ENCODE measurements around the gene VPS45. TPM values are rescaled to one million over a fixed set of nuclear protein-coding genes. Genes with fewer than 3 reads are reported as not detected.
A peak's percentile ranks its signal among the peaks of the same experiment; 100 is the strongest.

The VPS45 gene
- total and polyA plus RNA-seq, 7 experiments from 2014 or later: 20.3 to 37.7 (median 27.0) TPM

DNA sequence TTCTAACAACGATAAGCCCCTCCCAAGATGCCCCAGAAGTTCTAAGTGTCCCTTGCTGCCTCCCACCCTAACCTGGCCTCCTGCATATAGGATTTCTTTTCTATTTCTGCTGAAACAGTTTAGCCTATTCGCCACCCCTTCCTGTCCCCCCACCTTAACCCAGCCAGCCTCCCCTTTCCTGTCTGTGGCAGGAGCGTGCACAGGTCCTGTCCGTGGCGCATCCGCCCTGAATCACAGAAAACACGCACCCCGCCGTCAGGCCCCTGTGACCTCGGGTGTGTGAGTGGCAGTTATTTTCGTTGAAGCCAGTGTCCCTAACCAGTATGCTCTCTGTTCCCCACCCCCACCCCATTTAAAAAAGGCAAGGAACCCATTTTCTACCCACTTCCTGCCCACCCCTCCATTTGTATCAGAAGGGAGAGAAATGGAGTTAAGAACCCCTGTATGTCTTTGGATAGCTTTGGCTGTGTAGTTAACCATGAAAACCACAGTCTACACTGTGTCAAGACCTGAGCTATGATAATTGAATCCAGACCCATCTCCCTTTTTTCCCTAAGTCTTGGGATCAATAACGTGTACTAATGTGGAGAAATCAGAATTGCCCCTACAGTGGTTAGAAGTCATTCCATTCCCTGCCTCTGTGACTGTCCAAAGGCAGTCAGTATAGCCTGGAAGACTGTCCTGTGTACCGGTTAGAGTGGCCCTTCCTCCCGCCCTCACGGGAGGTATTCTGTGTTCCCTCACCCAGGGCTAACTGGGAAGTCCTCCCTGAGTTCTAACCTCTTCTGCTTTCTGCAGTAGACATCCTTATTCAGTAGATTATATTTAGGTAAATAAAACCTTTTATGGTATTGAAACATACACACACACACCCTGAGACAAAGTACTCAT is 84.0 kb downstream of the VPS45 start:
- ChIA-PET POLR2A (interaction anchor here (0.6 to 6.4 kb wide), 19 partner anchors 11 to 967 kb away, joined by 3 to 82 read pairs (median 5); partner anchors contain the start of genes ANP32E, CIART, CTXND2 and OTUD7B), CTCF (interaction anchor here (0.6 to 3.0 kb wide), 5 partner anchors 10 to 78 kb away, joined by 3 to 15 read pairs (median 4); no protein-coding TSS in a partner anchor)
- peak overlapping the region; percentile 87 to 99 (median 97) for H3K27ac Mint-ChIP-seq
- Histone ChIP-seq H3K4me1 (ENCODE audit: control insufficient read depth in 2 of 2, insufficient read depth in 2 of 2, low read length in 2 of 2) (peaks cover 21 to 32% of the 10 kb centered on the region in 2 donors), H3K27ac (ENCODE audit: low read depth, low read length) (peak overlapping the region; percentile 77), H3K9me3 (ENCODE audit: control insufficient read depth in 2 of 3, low read length in 3 of 3) (no peaks in the 10 kb centered on the region), H3K27me3 (ENCODE audit: control insufficient read depth in 2 of 2, insufficient read depth in 2 of 2, low read length in 2 of 2) (no peaks in the 10 kb centered on the region), H3K36me3 (ENCODE audit: control insufficient read depth in 2 of 3, insufficient read depth in 3 of 3, low read length in 3 of 3) (peaks cover 0 to 31% (median 5%) of the 10 kb centered on the region in 3 experiments), H3K4me3 (ENCODE audit: low read length) (peak overlapping the region; percentile 89)
- peaks cover 40 to 83% (median 76%) of the 10 kb centered on the region in 7 donors for H3K4me1 Mint-ChIP-seq
- H3K36me3 Mint-ChIP-seq: peaks cover 0 to 45% (median 28%) of the 10 kb centered on the region in 5 donors
- ATAC-seq (peak; percentile 63), DNase-seq (peak in 8 of 9 donors; percentile 41 to 79 (median 73))
- H3K4me3 Mint-ChIP-seq: peak overlapping the region; percentile 87 to 99 (median 96)
- H3K9me3 Mint-ChIP-seq: peaks cover 0 to 2% (median 0%) of the 10 kb centered on the region in 11 donors
- intact Hi-C loops (cut with micrococcal nuclease): loop anchor here (1.0 to 2.0 kb wide), 5 partner anchors 13 to 213 kb away; partner anchors contain the start of gene RPRD2 (in 1 of the 2)
- peaks cover 0 to 25% (median 0%) of the 10 kb centered on the region in 5 donors for H3K27me3 Mint-ChIP-seq

DNA sequence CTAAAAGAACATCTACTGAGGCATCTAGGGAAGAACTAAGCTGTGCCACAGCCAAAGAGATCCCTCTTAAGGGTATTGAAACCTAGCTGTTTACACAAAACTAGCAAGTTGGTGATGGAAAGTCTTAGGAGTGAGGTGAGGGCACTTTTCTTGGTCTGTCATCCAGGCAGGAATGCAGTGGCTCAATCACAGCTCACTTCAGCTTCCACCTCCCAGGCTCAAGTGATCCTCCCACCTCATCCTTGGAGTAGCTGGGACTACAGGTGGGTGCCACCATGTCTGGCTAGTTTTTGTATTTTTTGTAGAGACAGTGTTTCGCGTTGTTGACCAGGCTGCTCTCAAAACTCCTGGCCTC is 84.6 kb downstream of the VPS45 start:
- ATAC-seq (no peak), DNase-seq (no peak)
- Mint-ChIP-seq H3K4me3 (peak overlapping the region; percentile 87 to 99 (median 96)), H3K27ac (peak overlapping the region; percentile 87 to 99 (median 97)), H3K27me3 (peaks cover 0 to 19% (median 0%) of the 10 kb centered on the region in 5 donors), H3K9me3 (peaks cover 0 to 2% (median 0%) of the 10 kb centered on the region in 11 donors), H3K4me1 (peaks cover 33 to 83% (median 76%) of the 10 kb centered on the region in 7 donors), H3K36me3 (peaks cover 0 to 45% (median 33%) of the 10 kb centered on the region in 5 donors)
- peaks cover 0 to 37% (median 7%) of the 10 kb centered on the region in 3 experiments for H3K36me3 ChIP-seq (ENCODE audit: control insufficient read depth in 2 of 3, insufficient read depth in 3 of 3, low read length in 3 of 3)
- peak overlapping the region; percentile 77 for H3K27ac ChIP-seq (ENCODE audit: low read depth, low read length)
- ChIA-PET POLR2A (interaction anchor here (0.6 to 6.4 kb wide), 15 partner anchors 11 to 966 kb away, joined by 3 to 82 read pairs (median 5); partner anchors contain the start of genes CIART, CTXND2, OTUD7B and VPS45), CTCF (interaction anchor here (1.1 to 3.0 kb wide), 4 partner anchors 9 to 79 kb away, joined by 3 to 15 read pairs (median 8); no protein-coding TSS in a partner anchor)
- intact Hi-C loops (cut with micrococcal nuclease): no loop called here
- H3K4me3 ChIP-seq (ENCODE audit: low read length): peak overlapping the region; percentile 89
- no peaks in the 10 kb centered on the region for H3K27me3 ChIP-seq (ENCODE audit: control insufficient read depth in 2 of 2, insufficient read depth in 2 of 2, low read length in 2 of 2)
- H3K4me1 ChIP-seq (ENCODE audit: control insufficient read depth in 2 of 2, insufficient read depth in 2 of 2, low read length in 2 of 2): peaks cover 21 to 28% of the 10 kb centered on the region in 2 donors
- no peaks in the 10 kb centered on the region for H3K9me3 ChIP-seq (ENCODE audit: control insufficient read depth in 2 of 3, low read length in 3 of 3)

DNA sequence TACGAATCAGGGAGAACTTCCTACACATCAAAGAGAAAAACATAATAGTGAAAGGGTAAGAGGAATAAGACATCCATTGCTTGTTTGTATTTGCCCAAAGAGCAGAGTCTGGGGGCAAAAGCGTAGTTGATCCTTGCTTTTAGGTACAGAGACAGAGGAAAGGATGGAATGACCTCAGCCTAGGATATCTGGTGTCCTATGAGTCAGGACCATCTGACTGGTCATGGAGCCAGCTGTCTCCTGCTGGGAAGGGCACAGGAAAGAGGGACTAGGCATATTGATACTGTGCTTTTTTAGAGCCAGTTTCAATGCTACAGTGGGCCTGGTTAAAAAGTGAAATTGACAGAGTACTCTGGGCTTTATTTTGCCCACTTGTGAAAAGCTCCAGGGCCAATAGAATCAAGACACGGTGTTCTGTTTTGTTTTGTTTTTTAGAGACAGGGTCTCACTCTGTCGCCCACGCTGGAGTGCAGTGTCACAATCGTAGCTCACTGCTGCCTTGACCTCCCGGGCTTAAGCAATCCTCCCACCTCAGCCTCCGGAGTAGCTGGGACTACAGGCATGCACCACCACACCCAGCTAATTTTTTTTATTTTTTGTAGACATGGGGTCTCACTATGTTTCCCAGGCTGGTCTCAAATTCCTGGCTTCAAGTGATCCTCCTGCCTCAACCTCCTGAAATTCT is 85.3 kb downstream of the VPS45 start:
- intact Hi-C loops (cut with micrococcal nuclease): no loop called here
- POLR2A ChIA-PET: interaction anchor here (0.6 to 6.4 kb wide), 11 partner anchors 10 to 273 kb away, joined by 3 to 82 read pairs (median 5); partner anchors contain the start of gene OTUD7B

DNA sequence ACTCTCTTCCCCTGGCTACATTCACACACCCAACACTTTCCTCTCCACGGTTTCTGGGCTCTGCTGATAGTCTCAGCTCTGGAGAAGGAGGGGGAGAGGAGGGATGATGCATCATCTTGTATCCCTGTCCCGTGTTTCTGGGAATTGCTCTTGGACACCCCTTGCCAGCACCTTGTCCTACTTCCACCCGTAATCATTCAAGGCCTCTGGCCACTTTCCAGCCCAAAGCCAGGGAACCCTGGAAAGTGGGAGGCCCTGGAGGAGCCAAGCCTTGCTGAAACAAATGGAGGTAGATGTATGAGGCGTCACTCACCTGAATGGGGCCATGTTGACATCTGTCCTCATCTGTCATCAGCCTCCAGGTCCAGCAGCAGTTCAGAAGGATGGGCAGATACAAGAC is 86.6 kb downstream of the VPS45 start:
- H3K4me1 ChIP-seq (ENCODE audit: control insufficient read depth in 2 of 2, insufficient read depth in 2 of 2, low read length in 2 of 2): peaks cover 14 to 18% of the 10 kb centered on the region in 2 donors
- intact Hi-C loops (cut with micrococcal nuclease): no loop called here

More for the DNA sequence above, 85.3 kb downstream of the VPS45 start:
- Histone ChIP-seq H3K4me3 (ENCODE audit: low read length) (no peak overlapping the region), H3K27me3 (ENCODE audit: control insufficient read depth in 2 of 2, insufficient read depth in 2 of 2, low read length in 2 of 2) (no peaks in the 10 kb centered on the region), H3K4me1 (ENCODE audit: control insufficient read depth in 2 of 2, insufficient read depth in 2 of 2, low read length in 2 of 2) (peaks cover 17 to 26% of the 10 kb centered on the region in 2 donors), H3K36me3 (ENCODE audit: control insufficient read depth in 2 of 3, insufficient read depth in 3 of 3, low read length in 3 of 3) (peaks cover 0 to 45% (median 7%) of the 10 kb centered on the region in 3 experiments), H3K27ac (ENCODE audit: low read depth, low read length) (peak overlapping the region; percentile 15), H3K9me3 (ENCODE audit: control insufficient read depth in 2 of 3, low read length in 3 of 3) (no peaks in the 10 kb centered on the region)
- H3K36me3 Mint-ChIP-seq: peaks cover 0 to 51% (median 35%) of the 10 kb centered on the region in 5 donors
- peaks cover 34 to 84% (median 78%) of the 10 kb centered on the region in 7 donors for H3K4me1 Mint-ChIP-seq
- peaks cover 0 to 15% (median 0%) of the 10 kb centered on the region in 5 donors for H3K27me3 Mint-ChIP-seq
- CTCF ChIA-PET: interaction anchor here (1.1 to 3.0 kb wide), 3 partner anchors 8 to 79 kb away, joined by 4 to 15 read pairs (median 13); no protein-coding TSS in a partner anchor
- DNase-seq (no peak), ATAC-seq (no peak)
- peak overlapping the region in 9 of 10 donors; percentile 27 to 99 (median 67) for H3K4me3 Mint-ChIP-seq
- H3K9me3 Mint-ChIP-seq: peaks cover 0 to 2% (median 0%) of the 10 kb centered on the region in 11 donors
- H3K27ac Mint-ChIP-seq: peak overlapping the region; percentile 51 to 99 (median 92)

DNA sequence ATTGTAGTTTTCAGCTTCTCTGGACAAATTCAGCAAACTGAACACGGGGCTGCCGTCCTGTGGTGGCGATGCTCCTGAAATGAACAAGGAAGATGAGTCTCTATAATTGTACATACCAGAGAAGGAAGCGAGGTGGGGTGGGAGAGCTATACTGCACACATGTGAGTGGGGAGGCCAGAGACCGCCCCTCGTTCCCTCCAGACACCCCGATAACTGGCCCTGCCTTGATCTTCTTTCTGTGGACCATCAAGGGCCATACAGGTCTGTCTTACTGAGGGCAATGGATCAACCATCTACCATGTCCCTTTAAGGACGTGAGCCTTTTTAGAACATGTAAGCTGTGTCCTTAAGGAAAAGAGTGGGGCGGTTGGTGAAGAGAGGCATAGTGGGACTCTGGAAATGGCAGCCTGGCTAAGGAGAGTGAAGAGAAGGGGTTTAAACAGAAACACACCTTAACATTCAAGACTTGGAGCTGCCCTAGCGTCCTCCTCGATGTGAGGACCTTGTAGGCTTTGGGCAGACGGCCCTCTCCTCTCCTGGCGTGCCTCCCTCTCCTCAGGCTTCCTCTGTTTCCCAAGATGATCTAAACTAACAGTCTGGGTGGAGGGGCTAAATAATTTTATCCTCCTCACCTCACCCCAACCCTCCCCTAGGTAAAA is 88.0 kb downstream of the VPS45 start:
- Histone ChIP-seq H3K4me1 (ENCODE audit: control insufficient read depth in 2 of 2, insufficient read depth in 2 of 2, low read length in 2 of 2) (peaks cover 14 to 21% of the 10 kb centered on the region in 2 donors), H3K9me3 (ENCODE audit: control insufficient read depth in 2 of 3, low read length in 3 of 3) (no peaks in the 10 kb centered on the region), H3K27me3 (ENCODE audit: control insufficient read depth in 2 of 2, insufficient read depth in 2 of 2, low read length in 2 of 2) (no peaks in the 10 kb centered on the region), H3K27ac (ENCODE audit: low read depth, low read length) (no peak overlapping the region), H3K4me3 (ENCODE audit: low read length) (no peak overlapping the region), H3K36me3 (ENCODE audit: control insufficient read depth in 2 of 3, insufficient read depth in 3 of 3, low read length in 3 of 3) (peaks cover 0 to 63% (median 13%) of the 10 kb centered on the region in 3 experiments)
- peaks cover 0 to 1% (median 0%) of the 10 kb centered on the region in 5 donors for H3K27me3 Mint-ChIP-seq
- ChIA-PET CTCF (interaction anchor here (0.9 to 17.2 kb wide), 2 partner anchors 10 to 80 kb away, joined by 3 to 243 read pairs; no protein-coding TSS in a partner anchor), POLR2A (interaction anchor here (0.5 to 1.5 kb wide), 3 partner anchors 47 to 146 kb away, joined by 3 to 5 read pairs (median 3); no protein-coding TSS in a partner anchor)
- no peak overlapping the region for H3K4me3 Mint-ChIP-seq
- peaks cover 0 to 68% (median 39%) of the 10 kb centered on the region in 5 donors for H3K36me3 Mint-ChIP-seq
- peak overlapping the region in 8 of 9 donors; percentile 28 to 99 (median 86) for H3K27ac Mint-ChIP-seq
- H3K9me3 Mint-ChIP-seq: peaks cover 0 to 3% (median 0%) of the 10 kb centered on the region in 11 donors
- DNase-seq (no peak), ATAC-seq (no peak)
- peaks cover 37 to 89% (median 74%) of the 10 kb centered on the region in 7 donors for H3K4me1 Mint-ChIP-seq
- intact Hi-C loops (cut with micrococcal nuclease): no loop called here

More for the DNA sequence above, 86.6 kb downstream of the VPS45 start:
- CTCF ChIA-PET: no interaction called here
- Mint-ChIP-seq H3K27me3 (peaks cover 0 to 3% (median 0%) of the 10 kb centered on the region in 5 donors), H3K9me3 (peaks cover 0 to 1% (median 0%) of the 10 kb centered on the region in 11 donors), H3K4me1 (peaks cover 38 to 79% (median 71%) of the 10 kb centered on the region in 7 donors), H3K27ac (peak overlapping the region in 8 of 9 donors; percentile 28 to 99 (median 88)), H3K36me3 (peaks cover 0 to 55% (median 39%) of the 10 kb centered on the region in 5 donors), H3K4me3 (peak overlapping the region in 2 of 10 donors; percentile 18 to 50)
- no peak overlapping the region for H3K27ac ChIP-seq (ENCODE audit: low read depth, low read length)
- H3K9me3 ChIP-seq (ENCODE audit: control insufficient read depth in 2 of 3, low read length in 3 of 3): no peaks in the 10 kb centered on the region
- H3K4me3 ChIP-seq (ENCODE audit: low read length): no peak overlapping the region
- no peak for ATAC-seq
- no peak for DNase-seq
- POLR2A ChIA-PET: interaction anchor here (1.4 to 6.4 kb wide), 3 partner anchors 9 to 66 kb away, joined by 3 to 78 read pairs (median 5); no protein-coding TSS in a partner anchor
- H3K27me3 ChIP-seq (ENCODE audit: control insufficient read depth in 2 of 2, insufficient read depth in 2 of 2, low read length in 2 of 2): no peaks in the 10 kb centered on the region
- peaks cover 0 to 56% (median 13%) of the 10 kb centered on the region in 3 experiments for H3K36me3 ChIP-seq (ENCODE audit: control insufficient read depth in 2 of 3, insufficient read depth in 3 of 3, low read length in 3 of 3)
